Peyer's patch (tissue), 4 donors: ENCODE measurements around the gene KIFC1. TPM values are rescaled to one million over a fixed set of nuclear protein-coding genes. Genes with fewer than 3 reads are reported as not detected.

Experiments
- DNase-seq, 3 donors: peaks; one replicate each; pipeline ENCODE4 v3.0.0-alpha.2; 2017 to 2019
- H3K27ac ChIP-seq, 4 donors: fragments of 200-600 bp; sonication (generic); one replicate each; pipeline ENCODE4 v1.5.1; 2016 to 2019
- H3K27me3 ChIP-seq, 2 donors: fragments of 200-600 bp; sonication (generic); one replicate each; pipeline ENCODE4 v1.5.1; 2019
- H3K36me3 ChIP-seq, 3 donors: fragments of 200-600 bp; sonication (generic); one replicate each; pipeline ENCODE4 v1.5.1; 2016 to 2019
- H3K4me1 ChIP-seq, 4 donors: fragments of 200-600 bp; sonication (generic); one replicate each; pipeline ENCODE4 v1.5.1; 2016 to 2019
- H3K4me3 ChIP-seq, 4 donors: fragments of 200-600 bp; sonication (generic); 1 replicate in 3 of 4; 2 replicates in 1 of 4; pipeline ENCODE4 v1.5.1; 2016 to 2019; ENCODE audit warnings: mild to moderate bottlenecking in 1 of 4
- H3K9me3 ChIP-seq, 4 donors: fragments of 200-600 bp; sonication (generic); one replicate each; pipeline ENCODE4 v1.5.1; 2016 to 2019; ENCODE audit warnings: mild to moderate bottlenecking in 1 of 4
- CTCF ChIP-seq, 6 experiments: fragments of 450-650 bp in 4 of 6; fragments of 200-600 bp in 2 of 6; sonication (generic) in 1 of 6; IDR thresholded peaks; one replicate each; pipeline ENCODE4 v1.5.1; 2017 to 2019; ENCODE audit warnings: antibody characterized with exemption in 6 of 6, mild to moderate bottlenecking in 3 of 6, moderate library complexity in 1 of 6
- POLR2A ChIP-seq, 2 donors: fragments of 450-650 bp; IDR thresholded peaks; one replicate each; pipeline ENCODE4 v1.5.1; 2017; ENCODE audit warnings: antibody characterized with exemption in 2 of 2, mild to moderate bottlenecking in 2 of 2, moderate library complexity in 2 of 2
- total RNA-seq, 4 donors: library from RNA; depleted of rRNA; stranded (reverse); fragments of >200 nt; gene quantifications; one replicate each; pipeline ENCODE4 v1.1.0, GENCODE V29; 2016

Gene KIFC1
- total RNA-seq, 4 donors from 2014 or later, result 10.9 to 28.1 (median 18.3) TPM

DNA sequence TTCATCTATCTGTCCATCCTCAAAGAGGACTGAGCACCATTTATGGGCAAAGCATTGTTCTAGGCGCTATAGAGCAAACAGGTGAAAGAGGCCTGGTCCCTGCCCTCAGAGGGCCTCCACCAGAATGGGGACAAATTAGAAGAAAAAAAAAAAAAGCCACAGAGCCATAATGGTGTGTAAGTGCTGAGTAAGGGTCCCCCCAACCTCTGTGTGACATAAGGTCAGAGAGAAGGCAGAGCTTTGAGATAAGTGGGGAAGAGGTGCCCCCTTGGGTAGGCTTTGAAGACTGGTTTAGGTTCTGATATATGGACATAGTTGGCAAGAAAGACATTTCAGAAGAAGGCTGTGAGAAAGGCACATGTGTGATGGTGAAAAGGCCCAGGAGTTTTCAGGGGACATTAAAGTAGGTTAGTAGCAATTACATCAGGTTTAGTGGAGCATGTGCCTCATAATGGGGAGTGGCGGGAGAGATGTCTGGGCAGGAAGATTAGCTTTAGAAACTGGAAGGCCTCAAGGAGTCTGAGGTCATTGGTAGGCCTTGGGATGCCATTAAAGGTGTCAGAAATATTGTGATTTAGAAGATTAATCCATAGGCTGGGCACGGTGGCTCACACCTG lies 47.5 kb downstream of the KIFC1 start:
- H3K36me3 ChIP-seq, result peaks cover 0 to 46% (median 0%) of the 10 kb centered on the region in 3 donors
- no peak for DNase-seq

GRCh38 chr6:33439956-33440648 lies 48.5 kb downstream of the KIFC1 start:
- H3K36me3 ChIP-seq, result peaks cover 0 to 44% (median 0%) of the 10 kb centered on the region in 3 donors
- no peaks in the 10 kb centered on the region for H3K4me1 ChIP-seq
- no peak for DNase-seq

More for the DNA sequence above, 47.5 kb downstream of the KIFC1 start:
- no peak overlapping the region for H3K27ac ChIP-seq
- H3K4me1 ChIP-seq, result no peaks in the 10 kb centered on the region
- no peaks in the 10 kb centered on the region for H3K27me3 ChIP-seq
- no peaks in the 10 kb centered on the region for H3K9me3 ChIP-seq
- no peak overlapping the region for H3K4me3 ChIP-seq
- TF ChIP-seq CTCF (IDR thresholded peaks at IDR 0.05), result no peak
- TF ChIP-seq POLR2A (IDR thresholded peaks at IDR 0.05), result no peak

DNA sequence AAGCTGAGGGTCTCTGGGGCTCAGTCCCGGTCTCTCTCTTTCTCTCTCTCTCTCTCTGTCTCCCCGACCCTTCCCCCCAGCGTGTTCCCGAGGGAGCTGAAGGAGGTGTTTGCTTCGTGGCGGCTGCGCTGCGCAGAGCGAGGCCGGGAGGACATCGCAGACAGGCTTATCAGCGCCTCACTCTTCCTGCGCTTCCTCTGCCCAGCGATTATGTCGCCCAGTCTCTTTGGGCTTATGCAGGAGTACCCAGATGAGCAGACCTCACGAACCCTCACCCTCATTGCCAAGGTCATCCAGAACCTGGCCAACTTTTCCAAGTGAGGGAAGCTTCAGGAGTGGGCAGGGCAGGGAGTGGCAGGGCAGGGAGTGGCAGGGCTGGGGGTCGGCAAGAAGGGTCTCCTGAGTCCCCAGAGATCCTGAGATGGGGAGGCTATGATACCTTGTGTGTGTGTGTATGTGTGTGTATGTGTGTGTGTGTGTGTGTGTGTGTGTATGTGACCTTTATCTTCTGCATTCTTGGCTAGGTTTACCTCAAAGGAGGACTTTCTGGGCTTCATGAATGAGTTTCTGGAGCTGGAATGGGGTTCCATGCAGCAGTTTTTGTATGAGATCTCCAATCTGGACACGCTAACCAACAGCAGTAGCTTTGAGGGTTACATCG lies 49.2 kb downstream of the KIFC1 start:
- Histone ChIP-seq H3K9me3 (no peaks in the 10 kb centered on the region), H3K4me3 (no peak overlapping the region), H3K27ac (no peak overlapping the region), H3K27me3 (no peaks in the 10 kb centered on the region), H3K36me3 (peaks cover 0 to 37% (median 0%) of the 10 kb centered on the region in 3 donors), H3K4me1 (no peaks in the 10 kb centered on the region)
- DNase-seq, result no peak
- TF ChIP-seq POLR2A (IDR thresholded peaks at IDR 0.05), result no peak
- no peak for TF ChIP-seq CTCF (IDR thresholded peaks at IDR 0.05)

More at GRCh38 chr6:33439956-33440648, 48.5 kb downstream of the KIFC1 start:
- TF ChIP-seq POLR2A (IDR thresholded peaks at IDR 0.05) (no peak), CTCF (IDR thresholded peaks at IDR 0.05) (no peak)
- Histone ChIP-seq H3K27me3 (no peaks in the 10 kb centered on the region), H3K4me3 (no peak overlapping the region), H3K27ac (no peak overlapping the region), H3K9me3 (no peaks in the 10 kb centered on the region)

DNA sequence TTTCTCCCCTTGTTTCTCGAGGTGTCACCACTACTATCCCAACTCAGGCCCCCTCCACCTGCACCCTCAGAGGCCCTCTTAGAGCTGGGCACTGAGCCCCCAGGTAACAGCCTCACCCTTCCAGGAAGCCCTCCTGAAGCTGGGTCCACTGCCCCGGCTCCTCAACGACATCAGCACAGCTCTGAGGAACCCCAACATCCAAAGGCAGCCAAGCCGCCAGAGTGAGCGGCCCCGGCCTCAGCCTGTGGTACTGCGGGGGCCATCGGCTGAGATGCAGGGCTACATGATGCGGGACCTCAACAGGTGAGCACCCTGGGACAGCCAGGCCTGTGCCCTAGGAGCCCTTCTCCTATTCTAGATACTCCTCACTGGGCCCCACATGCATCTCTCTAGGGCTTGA lies 49.8 kb downstream of the KIFC1 start:
- Histone ChIP-seq H3K27ac (no peak overlapping the region), H3K4me1 (no peaks in the 10 kb centered on the region), H3K4me3 (no peak overlapping the region), H3K27me3 (no peaks in the 10 kb centered on the region), H3K9me3 (no peaks in the 10 kb centered on the region), H3K36me3 (peaks cover 0 to 38% (median 0%) of the 10 kb centered on the region in 3 donors)
- TF ChIP-seq CTCF (IDR thresholded peaks at IDR 0.05) (no peak), POLR2A (IDR thresholded peaks at IDR 0.05) (no peak)
- DNase-seq, result no peak

- Histone ChIP-seq H3K4me3 (no peak overlapping the region), H3K27ac (no peak overlapping the region), H3K4me1 (no peaks in the 10 kb centered on the region), H3K36me3 (peaks cover 0 to 30% (median 0%) of the 10 kb centered on the region in 3 donors), H3K27me3 (no peaks in the 10 kb centered on the region), H3K9me3 (no peaks in the 10 kb centered on the region)
- DNase-seq, result no peak
- TF ChIP-seq POLR2A (IDR thresholded peaks at IDR 0.05), result no peak
- TF ChIP-seq CTCF (IDR thresholded peaks at IDR 0.05), result no peak
These were observed 50.7 kb downstream of the KIFC1 start for GRCh38 chr6:33442283-33442682.
